CD4-positive, alpha-beta T cell (primary cell): ENCODE data around the gene PIGZ. TPM values are rescaled to one million over a fixed set of nuclear protein-coding genes. Genes with fewer than 3 reads are reported as not detected.

ENCODE experiments used
- ATAC-seq: fragments of 200-7000 bp; cut with Tn5 transposase; one replicate; pipeline ENCODE4 v1.10.0; 2022; ENCODE audit warnings: mild to moderate bottlenecking; ENCODE audit not compliant: poor library complexity
- CTCF ChIA-PET: fragments of 350-600 bp; sonication (Branson Sonifier 250); formaldehyde crosslinking; loops from one replicate; lab custom pipeline; 2021; ENCODE audit warnings: antibody characterized with exemption, inconsistent platforms; lab: Charles Lee
- POLR2A ChIA-PET: fragments of 350-600 bp; sonication (Branson Sonifier 250); formaldehyde crosslinking; loops from one replicate; lab custom pipeline; 2021; ENCODE audit warnings: antibody characterized with exemption, inconsistent platforms; lab: Charles Lee
- DNase-seq, 14 experiments: peaks; one replicate each; pipeline ENCODE4 v3.0.0-alpha.2; 2013 to 2020; ENCODE audit warnings: mixed read lengths in 2 of 14
- H3K27ac ChIP-seq, 2 donors: one replicate each; pipeline versions ENCODE4 v1.5.1 to v1.7.0; 2013; ENCODE audit warnings: low read length in 2 of 2, low read depth in 1 of 2, mild to moderate bottlenecking in 1 of 2
- H3K27me3 ChIP-seq, 2 experiments: 1 replicate in 1 of 2; 2 replicates in 1 of 2; pipeline versions ENCODE4 v1.6.1 to v1.7.0; 2013; ENCODE audit warnings: low read length in 2 of 2, control low read depth in 1 of 2, mild to moderate bottlenecking in 1 of 2, moderate library complexity in 1 of 2; ENCODE audit not compliant: insufficient read depth in 2 of 2, control insufficient read depth in 1 of 2
- H3K36me3 ChIP-seq: one replicate; pipeline ENCODE4 v1.6.1; 2013; ENCODE audit warnings: low read length, control low read depth; ENCODE audit not compliant: insufficient read depth
- H3K4me1 ChIP-seq: one replicate; pipeline ENCODE4 v1.6.1; 2013; ENCODE audit warnings: low read length, control low read depth; ENCODE audit not compliant: insufficient read depth
- H3K4me3 ChIP-seq: one replicate; pipeline ENCODE4 v1.5.1; 2013; ENCODE audit warnings: mild to moderate bottlenecking, low read length, moderate library complexity
- H3K9me3 ChIP-seq, 2 experiments: 1 replicate in 1 of 2; 2 replicates in 1 of 2; pipeline versions ENCODE4 v1.6.1 to v1.7.0; 2013; ENCODE audit warnings: low read length in 2 of 2, mild to moderate bottlenecking in 2 of 2, control low read depth in 1 of 2, moderate library complexity in 1 of 2; ENCODE audit not compliant: control insufficient read depth in 1 of 2, insufficient read depth in 1 of 2
- H3K27ac Mint-ChIP-seq: one replicate; pipeline ENCODE4 v1.8.0; 2020; ENCODE audit warnings: mixed read lengths
- H3K27me3 Mint-ChIP-seq: one replicate; pipeline ENCODE4 v1.8.0; 2021; ENCODE audit warnings: mixed read lengths
- H3K36me3 Mint-ChIP-seq: one replicate; pipeline ENCODE4 v1.8.0; 2021; ENCODE audit warnings: low read depth, mixed read lengths
- H3K4me1 Mint-ChIP-seq: one replicate; pipeline ENCODE4 v1.8.0; 2021; ENCODE audit warnings: low read depth, mixed read lengths
- H3K4me3 Mint-ChIP-seq: one replicate; pipeline ENCODE4 v1.8.0; 2020; ENCODE audit warnings: mild to moderate bottlenecking, mixed read lengths
- H3K9me3 Mint-ChIP-seq: one replicate; pipeline ENCODE4 v1.8.0; 2020; ENCODE audit warnings: mixed read lengths
- intact Hi-C, 2 experiments: fragments of 100-400 bp; cut with DNase I in 1 of 2; cut with micrococcal nuclease in 1 of 2; formaldehyde crosslinking; loops; one replicate each; pipeline versions ENCODE4 v1.15.1 to v1.9.0; 2023 to 2025; cut with DNase I, micrococcal nuclease
- total RNA-seq, 174 experiments: library from RNA in 2 of 174; stranded (reverse) in 2 of 174; gene quantifications; one replicate each; pipeline ENCODE4 v1.2.3 and lab custom pipeline; 2021 to 2026
- TF ChIP-seq, protein P1 (sequence below): fragments of 200-600 bp; IDR thresholded peaks from one replicate; pipeline ENCODE4 v1.8.0; 2022; ENCODE audit warnings: antibody characterized with exemption, mild to moderate bottlenecking

Gene PIGZ
- total RNA-seq, 2 experiments from 2014 or later = 0.33 to 0.61 TPM

DNA sequence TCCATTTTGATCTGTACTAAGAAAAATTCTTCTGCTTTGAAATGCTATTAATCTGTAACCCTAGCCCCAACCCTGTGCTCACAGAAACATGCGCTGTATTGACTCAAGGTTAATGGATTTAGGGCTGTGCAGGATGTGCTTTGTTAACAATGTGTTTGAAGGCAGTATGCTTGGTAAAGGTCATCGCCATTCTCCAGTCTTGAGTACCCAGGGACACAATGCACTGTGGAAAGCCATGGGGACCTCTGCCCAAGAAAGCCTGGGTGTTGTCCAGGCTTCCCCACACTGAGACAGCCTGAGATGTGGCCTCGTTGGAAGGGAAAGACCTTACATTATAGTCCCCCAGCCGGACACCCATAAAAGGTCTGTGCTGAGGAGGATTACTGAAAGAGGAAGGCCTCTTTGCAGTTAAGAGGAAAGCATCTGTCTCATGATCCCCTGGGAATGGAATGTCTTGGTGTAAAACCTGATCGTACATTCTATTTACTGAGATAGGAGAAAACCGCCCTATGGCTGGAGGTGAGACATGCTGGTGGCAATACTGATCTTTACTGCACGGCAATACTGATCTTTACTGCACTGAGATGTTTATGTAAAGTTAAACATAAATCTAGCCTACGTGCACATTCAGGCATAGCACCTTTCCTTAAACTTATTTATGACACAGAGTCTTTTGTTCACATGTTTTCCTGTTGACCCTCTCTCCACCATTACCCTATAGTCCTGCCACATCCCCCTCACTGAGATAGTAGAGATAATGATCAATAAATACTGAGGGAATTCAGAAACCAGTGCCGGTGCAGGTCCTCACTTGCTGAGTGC is 6.3 kb downstream of the PIGZ start:
- H3K9me3 ChIP-seq = no peaks in the 10 kb centered on the region
- H3K4me1 ChIP-seq = no peaks in the 10 kb centered on the region
- no peaks in the 10 kb centered on the region for H3K27me3 ChIP-seq
- DNase-seq (no peak), ATAC-seq (no peak)
- Mint-ChIP-seq H3K27ac (no peak overlapping the region), H3K4me1 (no peaks in the 10 kb centered on the region), H3K4me3 (no peak overlapping the region), H3K36me3 (no peaks in the 10 kb centered on the region), H3K9me3 (no peaks in the 10 kb centered on the region), H3K27me3 (no peaks in the 10 kb centered on the region)
- ChIA-PET POLR2A (no interaction called here), CTCF (no interaction called here)
- no peaks in the 10 kb centered on the region for H3K36me3 ChIP-seq
- H3K4me3 ChIP-seq = no peak overlapping the region
- TF ChIP-seq, protein P1, sequence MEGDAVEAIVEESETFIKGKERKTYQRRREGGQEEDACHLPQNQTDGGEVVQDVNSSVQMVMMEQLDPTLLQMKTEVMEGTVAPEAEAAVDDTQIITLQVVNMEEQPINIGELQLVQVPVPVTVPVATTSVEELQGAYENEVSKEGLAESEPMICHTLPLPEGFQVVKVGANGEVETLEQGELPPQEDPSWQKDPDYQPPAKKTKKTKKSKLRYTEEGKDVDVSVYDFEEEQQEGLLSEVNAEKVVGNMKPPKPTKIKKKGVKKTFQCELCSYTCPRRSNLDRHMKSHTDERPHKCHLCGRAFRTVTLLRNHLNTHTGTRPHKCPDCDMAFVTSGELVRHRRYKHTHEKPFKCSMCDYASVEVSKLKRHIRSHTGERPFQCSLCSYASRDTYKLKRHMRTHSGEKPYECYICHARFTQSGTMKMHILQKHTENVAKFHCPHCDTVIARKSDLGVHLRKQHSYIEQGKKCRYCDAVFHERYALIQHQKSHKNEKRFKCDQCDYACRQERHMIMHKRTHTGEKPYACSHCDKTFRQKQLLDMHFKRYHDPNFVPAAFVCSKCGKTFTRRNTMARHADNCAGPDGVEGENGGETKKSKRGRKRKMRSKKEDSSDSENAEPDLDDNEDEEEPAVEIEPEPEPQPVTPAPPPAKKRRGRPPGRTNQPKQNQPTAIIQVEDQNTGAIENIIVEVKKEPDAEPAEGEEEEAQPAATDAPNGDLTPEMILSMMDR = no peak
- H3K27ac ChIP-seq = no peak overlapping the region
- intact Hi-C loops = no loop called here

DNA sequence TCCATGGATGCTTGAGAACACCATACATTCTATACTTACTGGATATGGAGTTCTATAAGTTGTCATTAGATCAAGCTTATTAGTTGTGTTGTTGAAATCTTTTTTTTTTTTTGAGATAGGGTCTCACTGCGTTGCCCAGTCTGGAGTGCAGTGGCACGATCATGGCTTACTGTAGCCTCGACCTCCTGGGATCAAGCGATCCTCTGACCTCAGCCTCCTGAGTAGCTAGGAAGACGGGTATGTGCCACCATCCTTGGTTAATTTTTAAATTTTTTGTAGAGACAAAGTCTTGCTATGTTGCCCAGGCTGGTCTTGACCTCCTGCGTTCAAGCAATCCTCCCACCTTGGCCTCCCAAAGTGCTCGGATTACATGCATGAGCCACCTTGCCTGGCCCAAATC is 13.8 kb downstream of the PIGZ start:
- no peaks in the 10 kb centered on the region for H3K36me3 Mint-ChIP-seq
- H3K4me3 Mint-ChIP-seq = no peak overlapping the region
- Histone ChIP-seq H3K27me3 (no peaks in the 10 kb centered on the region), H3K4me1 (no peaks in the 10 kb centered on the region), H3K27ac (no peak overlapping the region), H3K36me3 (no peaks in the 10 kb centered on the region), H3K4me3 (no peak overlapping the region), H3K9me3 (no peaks in the 10 kb centered on the region)
- TF ChIP-seq, protein P1 = no peak
- ATAC-seq = no peak
- ChIA-PET POLR2A (interaction anchor here (2.0 kb wide), 1 partner anchor 12 kb away, joined by 6 read pairs; the partner anchor contains the start of gene NCBP2), CTCF (interaction anchor here (0.7 to 1.5 kb wide), 2 partner anchors 13 to 48 kb away, joined by 4 to 6 read pairs; partner anchors contain the start of gene NCBP2)
- H3K27me3 Mint-ChIP-seq = no peaks in the 10 kb centered on the region
- H3K4me1 Mint-ChIP-seq = no peaks in the 10 kb centered on the region
- intact Hi-C loops = no loop called here
- no peaks in the 10 kb centered on the region for H3K9me3 Mint-ChIP-seq
- DNase-seq = no peak
- no peak overlapping the region for H3K27ac Mint-ChIP-seq

DNA sequence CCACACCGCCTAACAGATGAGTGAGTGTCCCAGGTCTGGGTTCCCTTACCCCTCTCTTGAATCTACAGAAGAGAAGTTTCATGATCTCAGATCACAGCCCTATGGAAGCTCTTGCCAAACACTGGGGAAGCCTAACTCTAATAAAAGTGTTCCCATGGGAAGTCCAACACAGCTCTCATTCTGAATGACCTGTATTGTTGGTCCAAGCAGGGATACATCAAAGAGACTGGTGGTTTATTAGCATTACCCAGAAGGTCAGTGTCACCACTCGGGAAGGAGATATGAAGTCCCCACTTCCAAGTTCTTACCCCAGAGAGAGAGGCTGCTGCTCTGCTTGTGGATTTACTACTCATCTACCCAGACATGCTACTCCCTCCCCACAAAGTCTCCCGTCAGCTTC is 17.3 kb downstream of the PIGZ start:
- no peaks in the 10 kb centered on the region for H3K4me1 Mint-ChIP-seq
- POLR2A ChIA-PET = interaction anchor here (1.3 kb wide), 1 partner anchor 9 kb away, joined by 9 read pairs; the partner anchor contains the start of gene NCBP2
- CTCF ChIA-PET = no interaction called here
- Histone ChIP-seq H3K27ac (no peak overlapping the region), H3K9me3 (no peaks in the 10 kb centered on the region), H3K4me1 (no peaks in the 10 kb centered on the region), H3K4me3 (no peak overlapping the region), H3K27me3 (no peaks in the 10 kb centered on the region), H3K36me3 (peaks cover 2% of the 10 kb centered on the region)
- H3K9me3 Mint-ChIP-seq = no peaks in the 10 kb centered on the region
- DNase-seq = no peak
- TF ChIP-seq, protein P1 = no peak
- ATAC-seq = no peak
- no peaks in the 10 kb centered on the region for H3K36me3 Mint-ChIP-seq
- no peaks in the 10 kb centered on the region for H3K27me3 Mint-ChIP-seq
- no peak overlapping the region for H3K4me3 Mint-ChIP-seq
- H3K27ac Mint-ChIP-seq = no peak overlapping the region
- intact Hi-C loops = no loop called here
